GM12878 (cell line): ENCODE data around the gene RMND1.

Experiments
- CTCF ChIP-seq, 3 experiments: IDR thresholded peaks in 2 of 3; conservative IDR thresholded peaks in 1 of 3; 2 replicates each; pipeline ENCODE4 v1.5.1; 2011; ENCODE audit warnings: low read depth in 3 of 3, low read length in 3 of 3, mild to moderate bottlenecking in 3 of 3, control low read depth in 2 of 3, moderate library complexity in 2 of 3, inconsistent platforms in 1 of 3, mixed read lengths in 1 of 3; ENCODE audit not compliant: control insufficient read depth in 2 of 3, insufficient read depth in 1 of 3; ENCODE audit errors: extremely low read depth in 1 of 3
- E2F8 ChIP-seq: fragments of 450-650 bp; IDR thresholded peaks from 2 replicates; pipeline ENCODE4 v1.6.1; 2018; ENCODE audit warnings: mild to moderate bottlenecking, low read depth, moderate library complexity; ENCODE audit not compliant: partially characterized antibody
- EZH2 ChIP-seq: IDR thresholded peaks from 2 replicates; pipeline ENCODE4 v1.6.1; 2012; ENCODE audit warnings: low read depth, mild to moderate bottlenecking, control low read depth, inconsistent platforms, low read length, borderline replicate concordance; ENCODE audit not compliant: control insufficient read depth
- IRF3 ChIP-seq: fragments of 450-650 bp; IDR thresholded peaks from 2 replicates; pipeline ENCODE4 v1.6.1; 2014; ENCODE audit warnings: mild to moderate bottlenecking
- PBX3 ChIP-seq: IDR thresholded peaks from 2 replicates; pipeline ENCODE4 v1.6.1; 2011; ENCODE audit warnings: mild to moderate bottlenecking, low read depth, low read length, moderate library complexity; ENCODE audit not compliant: insufficient replicate concordance
- POLR2A ChIP-seq: IDR thresholded peaks from 2 replicates; pipeline ENCODE4 v1.6.1; 2011; ENCODE audit warnings: low read depth, mild to moderate bottlenecking, low read length
- ZBTB40 ChIP-seq: fragments of 450-650 bp; IDR thresholded peaks from 2 replicates; pipeline ENCODE4 v1.6.1; 2016; ENCODE audit warnings: mild to moderate bottlenecking, moderate library complexity, borderline replicate concordance

GRCh38 chr6:151376440-151376839 lies 75.5 kb downstream of the RMND1 start:
- TF ChIP-seq IRF3 (no peak), ZBTB40 (no peak), PBX3 (no peak), E2F8 (no peak), CTCF (IDR thresholded peaks at IDR 0.05 in 2 of 3, conservative IDR thresholded peaks at IDR 0.05 in 1 of 3; ENCODE audit: control insufficient read depth in 2 of 3, extremely low read depth in 1 of 3, insufficient read depth in 1 of 3, low read depth in 3 of 3, low read length in 3 of 3) (no peak), EZH2 (no peak), POLR2A (no peak)
